K562 (cell line): ENCODE data around the gene P4HTM. TPM values are rescaled to one million over a fixed set of nuclear protein-coding genes. Genes with fewer than 3 reads are reported as not detected.

Experiments used
- ARID2 ChIP-seq: fragments of 450-650 bp; IDR thresholded peaks from 2 replicates; pipeline ENCODE4 v1.6.1; 2017; ENCODE audit warnings: antibody characterized with exemption, mild to moderate bottlenecking
- ATF1 ChIP-seq, 2 experiments: fragments of 450-650 bp in 1 of 2; IDR thresholded peaks; 2 replicates each; pipeline ENCODE4 v1.6.1; 2016; ENCODE audit warnings: missing compliant biosample characterization in 1 of 2, missing genetic modification characterization in 1 of 2
- BACH1 ChIP-seq: fragments of 200-800 bp; sonication (Bioruptor generic); IDR thresholded peaks from 2 replicates; pipeline ENCODE4 v1.6.1; 2016; ENCODE audit warnings: missing genetic modification characterization, missing compliant biosample characterization
- BHLHE40 ChIP-seq: IDR thresholded peaks from 2 replicates; pipeline ENCODE4 v1.6.1; 2011; ENCODE audit warnings: low read length, improper control_type of control experiment
- BRF1 ChIP-seq: IDR thresholded peaks from 3 replicates; pipeline ENCODE4 v1.6.1; 2011; ENCODE audit warnings: borderline replicate concordance, mild to moderate bottlenecking; ENCODE audit not compliant: insufficient read length; ENCODE audit errors: extremely low read depth
- ELK1 ChIP-seq: sonication (generic); formaldehyde crosslinking; IDR thresholded peaks from 2 replicates; pipeline ENCODE4 v1.8.1; 2022; ENCODE audit warnings: missing genetic modification reagents
- ETV1 ChIP-seq: fragments of 450-650 bp; conservative IDR thresholded peaks from 2 replicates; pipeline ENCODE4 v1.6.1; 2016; ENCODE audit warnings: missing genetic modification characterization, control low read depth, low read depth, missing compliant biosample characterization
- FIP1L1 ChIP-seq: fragments of 200-400 bp; formaldehyde crosslinking; IDR thresholded peaks from 2 replicates; pipeline ENCODE4 v1.6.1; 2018; ENCODE audit warnings: mild to moderate bottlenecking, low read depth, low read length; ENCODE audit not compliant: poor library complexity, severe bottlenecking
- HINFP ChIP-seq: fragments of 450-650 bp; conservative IDR thresholded peaks from 2 replicates; pipeline ENCODE4 v1.6.1; 2016; ENCODE audit warnings: missing genetic modification characterization, low read depth, mild to moderate bottlenecking, control low read depth, missing compliant biosample characterization
- MEF2A ChIP-seq: IDR thresholded peaks from 2 replicates; pipeline ENCODE4 v1.6.1; 2011; ENCODE audit warnings: low read depth, mild to moderate bottlenecking, low read length, moderate library complexity; ENCODE audit not compliant: control insufficient read depth
- MTA1 ChIP-seq: fragments of 450-650 bp; IDR thresholded peaks from 2 replicates; pipeline ENCODE4 v1.6.1; 2017; ENCODE audit warnings: borderline replicate concordance
- NFIX ChIP-seq: fragments of 250-450 bp; sonication (Bioruptor Pico); IDR thresholded peaks from 2 replicates; pipeline ENCODE4 v1.4.0; 2020; ENCODE audit warnings: low read depth, mild to moderate bottlenecking, moderate library complexity
- PCBP1 ChIP-seq: fragments of 200-400 bp; formaldehyde crosslinking; IDR thresholded peaks from 2 replicates; pipeline ENCODE4 v1.6.1; 2018; ENCODE audit warnings: mild to moderate bottlenecking, low read depth, low read length; ENCODE audit not compliant: poor library complexity, severe bottlenecking
- PML ChIP-seq: IDR thresholded peaks from 2 replicates; pipeline ENCODE4 v1.6.1; 2012; ENCODE audit warnings: low read length, inconsistent platforms
- RB1 ChIP-seq: fragments of 450-650 bp; IDR thresholded peaks from 2 replicates; pipeline ENCODE4 v1.6.1; 2017; ENCODE audit warnings: low read depth, mild to moderate bottlenecking
- SMAD4 ChIP-seq: fragments of 250-450 bp; sonication (Bioruptor Pico); conservative IDR thresholded peaks from 2 replicates; pipeline ENCODE4 v1.8.0; 2021; ENCODE audit warnings: inconsistent platforms, mild to moderate bottlenecking, moderate library complexity
- SMARCA5 ChIP-seq: fragments of 450-650 bp; IDR thresholded peaks from 2 replicates; pipeline ENCODE4 v1.6.1; 2016
- SOX6 ChIP-seq: fragments of 450-650 bp; IDR thresholded peaks from 2 replicates; pipeline ENCODE4 v1.6.1; 2014; ENCODE audit warnings: mild to moderate bottlenecking
- SP1 ChIP-seq: sonication (generic); formaldehyde crosslinking; IDR thresholded peaks from 2 replicates; pipeline ENCODE4 v1.8.1; 2022; ENCODE audit warnings: mild to moderate bottlenecking, missing genetic modification reagents
- STAG1 ChIP-seq: sonication (generic); formaldehyde crosslinking; IDR thresholded peaks from 2 replicates; pipeline ENCODE4 v1.5.0; 2020; ENCODE audit warnings: missing genetic modification reagents, borderline replicate concordance
- TCF7 ChIP-seq: sonication (generic); IDR thresholded peaks from 2 replicates; pipeline ENCODE4 v1.6.1; 2016; ENCODE audit warnings: antibody characterized with exemption, borderline replicate concordance
- THAP12 ChIP-seq: fragments of 250-450 bp; sonication (Bioruptor Pico); IDR thresholded peaks from 2 replicates; pipeline ENCODE4 v1.9.0; 2021; ENCODE audit warnings: mild to moderate bottlenecking, inconsistent platforms
- polyA plus RNA-seq, 8 experiments: library from polyadenylated mRNA; depleted of rRNA in 4 of 8; stranded (reverse) in 5 of 8; unstranded in 3 of 8; fragments of >200 nt; fragmentation: Nextera tagmentation in 2 of 8; fragmentation: Illumina TruSeq in 1 of 8; extraction: Ambion mirVana in 2 of 8; extraction: Trizol in 1 of 8; gene quantifications; 2 replicates each; pipeline versions ENCODE4 v1.2.1 to v1.2.3, GENCODE V29; 2011 to 2014; ENCODE audit warnings: inconsistent platforms in 1 of 8, missing spikeins in 1 of 8
- total RNA-seq, 7 experiments: library from RNA; depleted of rRNA in 6 of 7; stranded (reverse); fragments of >200 nt in 6 of 7; fragmentation: Illumina TruSeq in 2 of 7; extraction: Trizol in 2 of 7; gene quantifications; 2 replicates each; pipeline versions ENCODE4 v1.2.1 to v1.2.3, GENCODE V29; 2011 to 2021; ENCODE audit warnings: low replicate concordance in 1 of 7
- TF ChIP-seq, protein P1 (sequence below): fragments of 250-450 bp; sonication (Bioruptor Pico); IDR thresholded peaks from 2 replicates; pipeline ENCODE4 v1.8.0; 2022; ENCODE audit warnings: moderate library complexity, mild to moderate bottlenecking, inconsistent platforms

The P4HTM gene
- total and polyA plus RNA-seq, 9 of the 15 experiments (the other 6 are each of a cell fraction or from before 2014, with no cell fraction given), result 0.09 to 0.66 (median 0.25) TPM; not detected in 2

DNA sequence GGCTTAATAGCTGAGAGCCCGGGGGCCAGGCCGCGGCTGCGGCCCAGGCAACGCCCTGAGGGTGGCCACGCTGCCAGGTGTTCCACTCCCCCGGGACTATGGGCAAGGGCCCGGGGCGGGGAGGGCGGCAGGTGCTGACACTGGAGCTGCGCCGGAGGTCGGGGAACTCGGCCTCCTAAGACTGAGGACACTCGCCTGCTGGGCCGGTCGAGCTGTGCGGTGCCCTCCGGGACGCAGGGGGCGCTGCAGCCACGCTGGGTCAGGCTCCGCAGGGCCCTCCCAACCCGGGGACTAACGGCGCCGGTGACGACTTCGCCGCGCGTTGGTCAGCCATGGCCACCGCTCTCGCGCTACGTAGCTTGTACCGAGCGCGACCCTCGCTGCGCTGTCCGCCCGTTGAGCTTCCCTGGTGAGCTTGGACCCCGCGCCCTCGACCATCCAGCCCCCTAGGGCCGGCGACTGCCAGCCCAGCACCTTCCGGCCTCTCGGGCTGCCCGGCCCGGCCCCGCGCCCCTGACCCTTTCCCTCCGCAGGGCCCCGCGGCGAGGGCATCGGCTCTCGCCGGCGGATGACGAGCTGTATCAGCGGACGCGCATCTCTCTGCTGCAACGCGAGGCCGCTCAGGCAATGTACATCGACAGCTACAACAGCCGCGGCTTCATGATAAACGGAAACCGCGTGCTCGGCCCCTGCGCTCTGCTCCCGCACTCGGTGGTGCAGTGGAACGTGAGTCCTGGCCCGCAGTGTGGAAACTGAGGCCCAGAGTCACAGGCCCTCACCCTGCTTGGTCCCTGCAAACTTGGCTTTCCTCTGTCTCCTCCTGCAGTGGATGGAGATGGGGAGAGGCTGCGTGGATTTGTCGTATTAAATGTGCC is 32.0 kb downstream of the P4HTM start, which contains the start of gene NDUFAF3 (continued):
- TF ChIP-seq THAP12 (peak; percentile 99), BHLHE40 (0 out of 2 replicates have a peak, but pooled peaks have one; percentile 13), SMAD4 (CRISPR knock-in tag) (0 out of 2 replicates have a peak, but pooled peaks have one; percentile 64), BACH1 (tag) (no peak), PCBP1 (no peak), STAG1 (CRISPR knock-in tag) (no peak), ARID2 (no peak), ATF1 (CRISPR knock-in tag; IDR thresholded peaks at IDR 0.05) (no peak), ATF1 (tag; IDR thresholded peaks at IDR 0.05) (peak; percentile 89), ELK1 (no peak), FIP1L1 (peak; percentile 93), SOX6 (peak; percentile 16; the same call in 1 of the 2 replicates), SP1 (CRISPR knock-in tag) (peak; percentile 23; the same call in 1 of the 2 replicates), BRF1 (no peak), MEF2A (no peak), TCF7 (peak; percentile 19; the same call in 1 of the 2 replicates), SMARCA5 (no peak), PML (peak; percentile 51), RB1 (peak; percentile 72), NFIX (CRISPR knock-in tag) (no peak), HINFP (tag) (no peak), ETV1 (tag) (no peak), MTA1 (0 out of 2 replicates have a peak, but pooled peaks have one; percentile 3)
- TF ChIP-seq, protein P1, sequence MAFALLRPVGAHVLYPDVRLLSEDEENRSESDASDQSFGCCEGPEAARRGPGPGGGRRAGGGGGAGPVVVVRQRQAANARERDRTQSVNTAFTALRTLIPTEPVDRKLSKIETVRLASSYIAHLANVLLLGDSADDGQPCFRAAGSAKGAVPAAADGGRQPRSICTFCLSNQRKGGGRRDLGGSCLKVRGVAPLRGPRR (CRISPR knock-in tag), result no peak
